ENCODE data around the gene FAM184B. TPM values are rescaled to one million over a fixed set of nuclear protein-coding genes. Genes with fewer than 3 reads are reported as not detected.

The FAM184B gene
- total and polyA plus RNA-seq, 2 experiments from 2014 or later: 0.11 to 0.49 TPM

GRCh38 chr4:17753646-17754045 is 27.8 kb downstream of the FAM184B start (continued):
- TF ChIP-seq ZNF114 (CRISPR knock-in tag; IDR thresholded peaks at IDR 0.05): no peak

GRCh38 chr4:17740702-17741101 is 40.7 kb downstream of the FAM184B start:
- no peaks in the 10 kb centered on the region; the same call in 1 of the 2 replicates for H3K4me1 ChIP-seq (ENCODE audit: insufficient read depth)
- no peaks in the 10 kb centered on the region for H3K27me3 ChIP-seq (ENCODE audit: insufficient read depth)
- H2AFZ ChIP-seq: no peak overlapping the region
- Mint-ChIP-seq H3K4me1 (peaks cover 7% of the 10 kb centered on the region; the same call in 2 of the 3 replicates), H3K27me3 (ENCODE audit: insufficient read depth, low read depth, poor library complexity) (peaks cover 4% of the 10 kb centered on the region), H3K27ac (no peak overlapping the region), H3K9me3 (no peaks in the 10 kb centered on the region; the same call in 2 of the 3 replicates), H3K36me3 (ENCODE audit: low read depth) (no peaks in the 10 kb centered on the region), H3K4me3 (no peak overlapping the region)
- H3K27ac ChIP-seq (ENCODE audit: low read depth): no peak overlapping the region
- no peaks in the 10 kb centered on the region for H3K79me2 ChIP-seq (replicated peaks; ENCODE audit: insufficient read depth)
- TF ChIP-seq POLR2AphosphoS5 (IDR thresholded peaks at IDR 0.05; ENCODE audit: low read depth): no peak
- TF ChIP-seq STAT1 (IDR thresholded peaks at IDR 0.05; ENCODE audit: unreplicated experiment): no peak
- TF ChIP-seq CREB1 (CRISPR knock-in tag; IDR thresholded peaks at IDR 0.05; ENCODE audit: low read depth): no peak
- TF ChIP-seq REST (IDR thresholded peaks at IDR 0.05; ENCODE audit: unreplicated experiment): no peak
- TF ChIP-seq, protein P1, sequence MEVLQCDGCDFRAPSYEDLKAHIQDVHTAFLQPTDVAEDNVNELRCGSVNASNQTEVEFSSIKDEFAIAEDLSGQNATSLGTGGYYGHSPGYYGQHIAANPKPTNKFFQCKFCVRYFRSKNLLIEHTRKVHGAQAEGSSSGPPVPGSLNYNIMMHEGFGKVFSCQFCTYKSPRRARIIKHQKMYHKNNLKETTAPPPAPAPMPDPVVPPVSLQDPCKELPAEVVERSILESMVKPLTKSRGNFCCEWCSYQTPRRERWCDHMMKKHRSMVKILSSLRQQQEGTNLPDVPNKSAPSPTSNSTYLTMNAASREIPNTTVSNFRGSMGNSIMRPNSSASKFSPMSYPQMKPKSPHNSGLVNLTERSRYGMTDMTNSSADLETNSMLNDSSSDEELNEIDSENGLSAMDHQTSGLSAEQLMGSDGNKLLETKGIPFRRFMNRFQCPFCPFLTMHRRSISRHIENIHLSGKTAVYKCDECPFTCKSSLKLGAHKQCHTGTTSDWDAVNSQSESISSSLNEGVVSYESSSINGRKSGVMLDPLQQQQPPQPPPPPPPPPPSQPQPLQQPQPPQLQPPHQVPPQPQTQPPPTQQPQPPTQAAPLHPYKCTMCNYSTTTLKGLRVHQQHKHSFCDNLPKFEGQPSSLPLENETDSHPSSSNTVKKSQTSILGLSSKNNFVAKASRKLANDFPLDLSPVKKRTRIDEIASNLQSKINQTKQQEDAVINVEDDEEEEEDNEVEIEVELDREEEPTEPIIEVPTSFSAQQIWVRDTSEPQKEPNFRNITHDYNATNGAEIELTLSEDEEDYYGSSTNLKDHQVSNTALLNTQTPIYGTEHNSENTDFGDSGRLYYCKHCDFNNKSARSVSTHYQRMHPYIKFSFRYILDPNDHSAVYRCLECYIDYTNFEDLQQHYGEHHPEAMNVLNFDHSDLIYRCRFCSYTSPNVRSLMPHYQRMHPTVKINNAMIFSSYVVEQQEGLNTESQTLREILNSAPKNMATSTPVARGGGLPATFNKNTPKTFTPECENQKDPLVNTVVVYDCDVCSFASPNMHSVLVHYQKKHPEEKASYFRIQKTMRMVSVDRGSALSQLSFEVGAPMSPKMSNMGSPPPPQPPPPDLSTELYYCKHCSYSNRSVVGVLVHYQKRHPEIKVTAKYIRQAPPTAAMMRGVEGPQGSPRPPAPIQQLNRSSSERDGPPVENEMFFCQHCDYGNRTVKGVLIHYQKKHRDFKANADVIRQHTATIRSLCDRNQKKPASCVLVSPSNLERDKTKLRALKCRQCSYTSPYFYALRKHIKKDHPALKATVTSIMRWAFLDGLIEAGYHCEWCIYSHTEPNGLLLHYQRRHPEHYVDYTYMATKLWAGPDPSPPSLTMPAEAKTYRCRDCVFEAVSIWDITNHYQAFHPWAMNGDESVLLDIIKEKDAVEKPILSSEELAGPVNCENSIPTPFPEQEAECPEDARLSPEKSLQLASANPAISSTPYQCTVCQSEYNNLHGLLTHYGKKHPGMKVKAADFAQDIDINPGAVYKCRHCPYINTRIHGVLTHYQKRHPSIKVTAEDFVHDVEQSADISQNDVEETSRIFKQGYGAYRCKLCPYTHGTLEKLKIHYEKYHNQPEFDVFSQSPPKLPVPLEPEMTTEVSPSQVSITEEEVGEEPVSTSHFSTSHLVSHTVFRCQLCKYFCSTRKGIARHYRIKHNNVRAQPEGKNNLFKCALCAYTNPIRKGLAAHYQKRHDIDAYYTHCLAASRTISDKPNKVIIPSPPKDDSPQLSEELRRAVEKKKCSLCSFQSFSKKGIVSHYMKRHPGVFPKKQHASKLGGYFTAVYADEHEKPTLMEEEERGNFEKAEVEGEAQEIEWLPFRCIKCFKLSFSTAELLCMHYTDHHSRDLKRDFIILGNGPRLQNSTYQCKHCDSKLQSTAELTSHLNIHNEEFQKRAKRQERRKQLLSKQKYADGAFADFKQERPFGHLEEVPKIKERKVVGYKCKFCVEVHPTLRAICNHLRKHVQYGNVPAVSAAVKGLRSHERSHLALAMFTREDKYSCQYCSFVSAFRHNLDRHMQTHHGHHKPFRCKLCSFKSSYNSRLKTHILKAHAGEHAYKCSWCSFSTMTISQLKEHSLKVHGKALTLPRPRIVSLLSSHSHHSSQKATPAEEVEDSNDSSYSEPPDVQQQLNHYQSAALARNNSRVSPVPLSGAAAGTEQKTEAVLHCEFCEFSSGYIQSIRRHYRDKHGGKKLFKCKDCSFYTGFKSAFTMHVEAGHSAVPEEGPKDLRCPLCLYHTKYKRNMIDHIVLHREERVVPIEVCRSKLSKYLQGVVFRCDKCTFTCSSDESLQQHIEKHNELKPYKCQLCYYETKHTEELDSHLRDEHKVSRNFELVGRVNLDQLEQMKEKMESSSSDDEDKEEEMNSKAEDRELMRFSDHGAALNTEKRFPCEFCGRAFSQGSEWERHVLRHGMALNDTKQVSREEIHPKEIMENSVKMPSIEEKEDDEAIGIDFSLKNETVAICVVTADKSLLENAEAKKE (CRISPR knock-in tag; IDR thresholded peaks at IDR 0.05): no peak
- no peak for TF ChIP-seq EZH2phosphoT487 (IDR thresholded peaks at IDR 0.05; ENCODE audit: unreplicated experiment)
- no peak for TF ChIP-seq ETS1 (IDR thresholded peaks at IDR 0.05)
- no peak for TF ChIP-seq JUNB (IDR thresholded peaks at IDR 0.05; ENCODE audit: unreplicated experiment)
- TF ChIP-seq EZH2 (IDR thresholded peaks at IDR 0.05; ENCODE audit: low read depth, unreplicated experiment): no peak
- no peak for TF ChIP-seq ZNF114 (CRISPR knock-in tag; IDR thresholded peaks at IDR 0.05)
- no peak for TF ChIP-seq CTCF (conservative IDR thresholded peaks at IDR 0.05; ENCODE audit: low read depth in 2 of 2)
- no peak for TF ChIP-seq ZNF331 (CRISPR knock-in tag; IDR thresholded peaks at IDR 0.05; ENCODE audit: low read depth)
- TF ChIP-seq NANOG (IDR thresholded peaks at IDR 0.05; ENCODE audit: borderline replicate concordance): no peak
- ATAC-seq: no peak
- no peak overlapping the region for H3K4me3 ChIP-seq
- no peaks in the 10 kb centered on the region for H4K20me1 ChIP-seq (replicated peaks; ENCODE audit: insufficient read depth)
- no peak overlapping the region for H3K4me2 ChIP-seq
- H3K9me2 ChIP-seq (ENCODE audit: insufficient read depth): 0 out of 2 replicates have a peak, but pooled peaks cover 11% of the 10 kb centered on the region
- no peaks in the 10 kb centered on the region for H3F3A ChIP-seq (replicated peaks; ENCODE audit: low read depth)
- H3K36me3 ChIP-seq (ENCODE audit: insufficient read depth): no peaks in the 10 kb centered on the region
- DNase-seq (ENCODE audit: low spot score): no peak

All from GM23338 (cell line).